Bronchial epithelial cell (primary cell): Measurements from ENCODE around the gene NR1I3. TPM values are rescaled to one million over a fixed set of nuclear protein-coding genes. Genes with fewer than 3 reads are reported as not detected.
"Not testable (repeated sequence)": the region's sequence is repeated elsewhere in the genome, so short reads cannot be mapped to it uniquely, and the experiment has no call there.

Source experiments
- DNase-seq: peaks from one replicate; pipeline ENCODE4 v3.0.0-alpha.2; 2010; ENCODE audit warnings: low read depth
- FAIRE-seq: peaks from 2 replicates; lab custom pipeline; 2011; peaks lifted over from hg19 to GRCh38; lab: Jason Lieb, UNC
- H3K27me3 ChIP-seq: 2 replicates; pipeline ENCODE4 v1.5.1; 2011; ENCODE audit warnings: low read length; ENCODE audit not compliant: control insufficient read depth, insufficient read depth
- H3K36me3 ChIP-seq: 2 replicates; pipeline ENCODE4 v1.5.1; 2011; ENCODE audit warnings: low read length; ENCODE audit not compliant: control insufficient read depth, insufficient read depth
- H3K4me3 ChIP-seq: 2 replicates; pipeline ENCODE4 v1.5.1; 2011; ENCODE audit warnings: mild to moderate bottlenecking, low read depth, low read length, control low read depth
- total RNA-seq: library from RNA; depleted of rRNA; stranded (reverse); fragments of >200 nt; gene quantifications from 2 replicates; pipeline ENCODE4 v1.2.1, GENCODE V29; 2014
- TF ChIP-seq, protein P1 (sequence below): IDR thresholded peaks from 2 replicates; pipeline ENCODE4 v1.5.1; 2011; ENCODE audit warnings: mild to moderate bottlenecking, moderate library complexity, low read length, control low read depth, inconsistent platforms; ENCODE audit not compliant: insufficient read depth, severe bottlenecking

Gene NR1I3
- total RNA-seq, 1 donor from 2014 or later, result not detected

DNA sequence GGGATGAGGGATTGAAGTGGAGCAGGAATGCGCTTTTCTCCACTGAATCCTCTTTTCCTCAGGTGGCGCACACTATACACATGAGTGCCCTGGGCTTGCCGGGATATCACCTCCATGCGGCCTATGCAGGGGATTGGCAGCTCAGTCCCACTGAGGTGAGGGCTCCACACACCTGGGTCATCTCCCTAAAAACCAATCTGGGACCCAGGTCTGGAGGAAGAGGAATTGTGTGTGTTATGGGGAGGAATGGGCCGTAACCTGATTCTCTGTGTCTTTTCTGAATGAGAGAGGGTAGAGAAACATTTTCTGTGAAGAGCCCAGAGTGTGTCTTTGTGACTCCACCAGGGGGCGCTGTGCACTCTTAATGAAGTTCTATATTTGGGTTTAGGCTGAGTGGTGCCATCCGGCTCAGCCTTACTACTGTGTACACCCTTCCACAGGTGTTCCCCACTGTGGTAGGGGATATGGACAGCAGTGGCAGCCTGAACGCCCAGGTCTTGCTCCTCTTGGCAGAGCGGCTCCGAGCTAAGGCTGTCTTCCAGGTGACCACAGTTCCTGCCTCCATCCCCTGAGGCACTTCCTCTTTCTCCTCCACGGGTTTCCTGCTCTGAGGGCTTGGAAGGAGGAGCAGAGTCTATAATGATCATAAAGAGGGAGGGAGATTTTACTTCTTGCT, 10.7 kb downstream of the NR1I3 start:
- DNase-seq (peak; percentile 57), FAIRE-seq (no peak)
- peaks cover 11% of the 10 kb centered on the region for H3K36me3 ChIP-seq
- H3K27me3 ChIP-seq, result no peaks in the 10 kb centered on the region
- no peak overlapping the region for H3K4me3 ChIP-seq
- TF ChIP-seq, protein P1, sequence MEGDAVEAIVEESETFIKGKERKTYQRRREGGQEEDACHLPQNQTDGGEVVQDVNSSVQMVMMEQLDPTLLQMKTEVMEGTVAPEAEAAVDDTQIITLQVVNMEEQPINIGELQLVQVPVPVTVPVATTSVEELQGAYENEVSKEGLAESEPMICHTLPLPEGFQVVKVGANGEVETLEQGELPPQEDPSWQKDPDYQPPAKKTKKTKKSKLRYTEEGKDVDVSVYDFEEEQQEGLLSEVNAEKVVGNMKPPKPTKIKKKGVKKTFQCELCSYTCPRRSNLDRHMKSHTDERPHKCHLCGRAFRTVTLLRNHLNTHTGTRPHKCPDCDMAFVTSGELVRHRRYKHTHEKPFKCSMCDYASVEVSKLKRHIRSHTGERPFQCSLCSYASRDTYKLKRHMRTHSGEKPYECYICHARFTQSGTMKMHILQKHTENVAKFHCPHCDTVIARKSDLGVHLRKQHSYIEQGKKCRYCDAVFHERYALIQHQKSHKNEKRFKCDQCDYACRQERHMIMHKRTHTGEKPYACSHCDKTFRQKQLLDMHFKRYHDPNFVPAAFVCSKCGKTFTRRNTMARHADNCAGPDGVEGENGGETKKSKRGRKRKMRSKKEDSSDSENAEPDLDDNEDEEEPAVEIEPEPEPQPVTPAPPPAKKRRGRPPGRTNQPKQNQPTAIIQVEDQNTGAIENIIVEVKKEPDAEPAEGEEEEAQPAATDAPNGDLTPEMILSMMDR, result peak; percentile 82

DNA sequence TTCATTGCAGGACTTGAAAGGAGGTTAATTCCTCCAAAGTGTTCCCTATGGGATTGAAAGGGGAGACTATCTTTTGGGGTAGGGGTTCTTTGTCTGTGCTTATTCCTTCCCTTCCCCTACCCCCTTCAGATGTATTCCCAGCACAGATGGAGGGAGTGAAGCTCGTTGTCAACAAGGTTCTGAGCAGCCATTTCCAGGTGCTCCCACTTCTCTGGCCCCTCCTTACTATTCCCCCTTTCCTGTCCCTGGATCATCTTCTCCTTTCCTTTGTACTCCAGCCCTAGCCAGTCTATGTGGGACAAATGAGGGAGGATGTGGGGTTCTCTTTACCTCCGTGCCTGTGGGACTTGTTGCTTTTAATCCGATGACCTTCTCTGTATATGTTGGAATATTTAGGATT, 11.2 kb downstream of the NR1I3 start:
- Histone ChIP-seq H3K27me3 (no peaks in the 10 kb centered on the region), H3K4me3 (peak overlapping the region; percentile 66), H3K36me3 (peaks cover 11% of the 10 kb centered on the region)
- FAIRE-seq, result no peak
- no peak for DNase-seq
- TF ChIP-seq, protein P1, result no peak

DNA sequence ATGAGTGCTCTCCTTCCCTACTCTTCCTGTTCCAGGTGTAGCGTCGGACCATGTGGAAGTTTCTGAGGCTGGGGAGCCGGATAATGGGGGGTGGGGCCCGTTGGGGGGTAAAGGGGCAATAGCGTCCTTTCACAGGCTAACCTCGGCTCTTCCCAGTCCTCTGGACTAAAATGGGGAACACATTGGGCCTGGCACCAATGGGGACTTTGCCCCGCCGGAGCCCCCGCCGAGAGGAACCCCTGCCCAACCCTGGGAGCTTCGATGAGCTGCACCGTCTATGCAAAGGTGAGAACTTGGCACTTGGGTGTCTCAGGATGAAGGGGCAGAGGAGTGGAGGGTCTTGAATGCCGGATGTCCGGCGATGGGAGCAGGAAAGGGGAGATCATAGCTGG, 11.7 kb downstream of the NR1I3 start:
- H3K4me3 ChIP-seq, result peak overlapping the region; percentile 66
- peaks cover 11% of the 10 kb centered on the region for H3K36me3 ChIP-seq
- FAIRE-seq, result no peak
- no peak for DNase-seq
- no peaks in the 10 kb centered on the region for H3K27me3 ChIP-seq
- TF ChIP-seq, protein P1, result no peak

DNA sequence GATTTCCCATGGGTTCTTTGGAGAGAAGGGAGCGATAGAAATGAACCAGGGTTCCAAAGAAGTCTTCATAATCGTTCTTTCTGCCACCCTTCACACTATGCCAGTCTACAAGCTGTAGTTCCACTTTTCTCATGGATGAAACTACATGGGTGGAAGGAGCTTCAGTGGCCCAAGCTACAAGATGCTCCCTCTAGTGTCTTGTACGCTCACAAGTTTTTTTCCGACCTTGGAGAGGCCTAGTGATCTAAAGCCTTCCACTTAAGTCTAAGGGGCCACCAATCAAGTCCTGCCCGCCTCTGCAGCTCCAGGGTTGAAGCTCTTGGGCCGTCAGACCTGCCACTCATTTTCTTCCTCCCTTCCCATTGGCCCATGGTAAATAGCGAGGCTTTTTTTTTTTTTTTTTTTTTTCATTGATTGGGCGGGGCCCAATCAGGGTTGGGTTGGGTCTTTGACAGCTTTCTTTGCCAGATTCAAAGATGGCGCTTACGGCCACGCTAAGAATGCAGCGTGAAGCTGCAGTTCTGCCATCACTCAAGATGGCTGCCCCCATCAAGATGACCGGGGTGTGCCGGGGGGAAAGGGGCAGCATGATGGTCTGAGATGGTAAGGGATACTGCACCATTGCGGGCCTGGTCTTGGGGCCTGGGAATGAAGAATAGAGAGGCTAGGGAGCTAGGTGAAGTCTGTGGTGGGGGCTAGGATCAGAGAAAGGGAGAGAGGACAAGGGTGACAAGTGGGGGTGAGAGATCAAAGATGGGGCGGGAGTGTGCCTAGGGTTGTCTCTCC, 12.3 kb downstream of the NR1I3 start, which contains the start of gene TOMM40L:
Gene TOMM40L, plus strand, starts transcription at position 527 of the 786 bp plus-strand sequence. CDS start 430 bp downstream, outside the sequence.
- TF ChIP-seq, protein P1, result peak; percentile 56
- Histone ChIP-seq H3K36me3 (peaks cover 11% of the 10 kb centered on the region), H3K27me3 (no peaks in the 10 kb centered on the region), H3K4me3 (peak within 1 kb of the TSS; percentile 66)
- DNase-seq (peak; percentile 98), FAIRE-seq (no peak)

DNA sequence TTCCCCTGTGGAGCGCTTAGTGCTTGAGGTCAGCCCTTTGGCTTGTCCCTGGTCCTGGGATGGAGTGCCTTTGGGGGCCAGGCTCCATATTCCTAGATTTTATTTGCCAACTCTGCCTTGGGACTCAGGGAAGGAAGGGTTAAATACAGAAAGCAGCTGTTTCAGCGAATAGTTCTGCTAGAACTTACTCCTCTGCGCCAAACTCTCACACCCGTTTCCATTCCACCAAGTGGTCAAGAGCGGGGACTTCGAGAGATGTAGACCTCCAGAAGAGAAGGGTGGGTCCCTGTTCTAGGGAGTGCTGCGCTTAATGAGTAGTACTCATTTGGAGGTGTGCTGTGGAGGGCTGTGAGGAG, 12.8 kb downstream of the NR1I3 start:
- TF ChIP-seq, protein P1, result no peak
- FAIRE-seq, result no peak

DNA sequence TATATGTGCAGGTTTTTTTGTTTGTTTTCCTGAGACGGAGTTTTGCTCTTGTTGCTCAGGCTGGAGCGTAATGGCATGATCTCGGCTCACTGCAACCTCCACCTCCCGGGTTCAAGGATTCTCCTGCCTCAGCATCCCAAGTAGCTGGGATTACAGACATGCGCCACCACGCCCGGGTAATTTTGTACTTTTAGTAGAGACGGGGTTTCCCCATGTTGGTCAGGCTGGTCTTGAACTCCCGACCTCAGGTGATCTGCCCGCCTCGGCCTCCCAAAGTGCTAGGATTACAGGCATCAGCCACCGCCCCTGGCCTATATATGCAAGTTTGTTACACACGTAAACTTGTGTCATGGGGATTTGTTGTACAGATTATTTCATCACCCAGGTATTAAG, 13.3 kb downstream of the NR1I3 start:
- not testable (repeated sequence) for FAIRE-seq, DNase-seq
- peaks cover 10% of the 10 kb centered on the region for H3K36me3 ChIP-seq

More for the DNA sequence above, 12.8 kb downstream of the NR1I3 start:
- no peak for DNase-seq
- H3K27me3 ChIP-seq, result no peaks in the 10 kb centered on the region
- H3K4me3 ChIP-seq, result no peak overlapping the region
- H3K36me3 ChIP-seq, result peaks cover 11% of the 10 kb centered on the region

More for the DNA sequence above, 13.3 kb downstream of the NR1I3 start:
- not testable (repeated sequence) for H3K4me3 ChIP-seq, H3K27me3 ChIP-seq
